ENCODE results near the gene SMKR1. TPM values are rescaled to one million over a fixed set of nuclear protein-coding genes. Genes with fewer than 3 reads are reported as not detected.

Gene SMKR1
- total and polyA plus RNA-seq, 2 of the 8 experiments (the other 6 are each of a cell fraction or from before 2014, with no cell fraction given), result 0.39 to 1.6 TPM

GRCh38 chr7:129494041-129494440 lies 8.3 kb upstream of the SMKR1 start:
- Histone ChIP-seq H3K14ac (ENCODE audit: insufficient read length) (no peak overlapping the region), H3K23ac (ENCODE audit: insufficient read length) (no peak overlapping the region), H4K91ac (replicated peaks; ENCODE audit: insufficient read length, low read length) (no peak overlapping the region), H4K8ac (ENCODE audit: extremely low read depth, insufficient read depth, low read length) (no peak overlapping the region), H2BK15ac (ENCODE audit: low read length) (no peak overlapping the region), H3K23me2 (ENCODE audit: low read depth, low read length) (no peaks in the 10 kb centered on the region), H3K4me1 (replicated peaks in 1 of 4; ENCODE audit: control insufficient read depth in 3 of 4, insufficient read depth in 4 of 4, low read length in 3 of 4) (no peaks in the 10 kb centered on the region), H3K4me3 (ENCODE audit: extremely low read depth in 1 of 4, insufficient read depth in 2 of 4, low read depth in 3 of 4, low read length in 4 of 4) (no peak overlapping the region), H3K4ac (replicated peaks; ENCODE audit: insufficient read length, low read depth, low read length) (no peak overlapping the region), H3K27ac (ENCODE audit: low read depth, low read length) (no peak overlapping the region), H3K79me2 (ENCODE audit: control insufficient read depth in 1 of 2, insufficient read depth in 2 of 2, low read length in 2 of 2) (no peaks in the 10 kb centered on the region), H2BK5ac (ENCODE audit: low read depth, low read length) (no peak overlapping the region), H3K4me2 (ENCODE audit: insufficient read depth in 1 of 2, low read depth in 2 of 2, low read length in 2 of 2) (no peak overlapping the region), H4K5ac (ENCODE audit: insufficient read length, low read depth, low read length) (no peak overlapping the region), H2BK12ac (ENCODE audit: low read depth, low read length) (no peak overlapping the region), H3K36me3 (ENCODE audit: control insufficient read depth in 2 of 4, insufficient read depth in 4 of 4, low read length in 3 of 4) (no peaks in the 10 kb centered on the region), H2BK20ac (ENCODE audit: low read length) (no peak overlapping the region), H4K20me1 (replicated peaks in 1 of 2; ENCODE audit: control insufficient read depth in 1 of 2, insufficient read depth in 2 of 2, low read length in 2 of 2) (no peaks in the 10 kb centered on the region), H2AK5ac (ENCODE audit: low read depth, low read length) (no peak overlapping the region), H3K79me1 (ENCODE audit: low read depth, low read length) (no peaks in the 10 kb centered on the region), H2BK120ac (replicated peaks; ENCODE audit: low read depth, low read length) (no peak overlapping the region), H2AFZ (ENCODE audit: low read length) (no peak overlapping the region), H3K27me3 (replicated peaks in 1 of 4; ENCODE audit: control insufficient read depth in 3 of 4, extremely low read depth in 1 of 4, insufficient read depth in 3 of 4, low read length in 3 of 4) (no peaks in the 10 kb centered on the region), H3K18ac (ENCODE audit: extremely low read depth, low read length) (no peak overlapping the region), H3K56ac (replicated peaks; ENCODE audit: insufficient read length, low read depth, low read length) (no peak overlapping the region), H3K9me3 (ENCODE audit: insufficient read depth in 2 of 2, low read depth in 1 of 2, low read length in 1 of 2) (no peaks in the 10 kb centered on the region), H3K9ac (replicated peaks in 1 of 4; ENCODE audit: extremely low read depth in 1 of 4, low read depth in 3 of 4, low read length in 3 of 4) (no peak overlapping the region)
- DNase-seq (ENCODE audit: low read depth in 1 of 2, low spot score in 2 of 2) (no peak), FAIRE-seq (no peak)
- WGBS, 2 experiments (ENCODE audit: extremely low coverage in 1 of 2, insufficient coverage in 1 of 2, insufficient read length in 1 of 2, insufficient replicate concordance in 2 of 2, low coverage in 1 of 2, low lambda C conversion rate in 2 of 2, missing lambda C conversion rate in 1 of 2), result 83% methylated on average over 5 of the region's 5 CpGs; no CpG with 5 or more reads in 1 of the 2 experiments
- TF ChIP-seq SP2 (IDR thresholded peaks at IDR 0.05; ENCODE audit: low read length) (no peak), CHD2 (IDR thresholded peaks at IDR 0.05; ENCODE audit: low read length) (no peak), RAD21 (IDR thresholded peaks at IDR 0.05 in 1 of 2, conservative IDR thresholded peaks at IDR 0.05 in 1 of 2; ENCODE audit: low read depth in 2 of 2, low read length in 2 of 2) (no peak), CREB1 (IDR thresholded peaks at IDR 0.05) (no peak), NRF1 (IDR thresholded peaks at IDR 0.05; ENCODE audit: low read depth, low read length) (no peak), CBX8 (IDR thresholded peaks at IDR 0.05; ENCODE audit: borderline replicate concordance, low read depth, low read length) (no peak), SP4 (IDR thresholded peaks at IDR 0.05; ENCODE audit: low read length) (no peak)
- CTCF ChIA-PET (ENCODE audit: partially characterized antibody), result interaction anchor here (0.6 to 1.5 kb wide), 15 partner anchors 9 to 276 kb away, joined by 3 to 6 read pairs (median 3); partner anchors contain the start of gene NRF1
- POLR2A ChIA-PET (ENCODE audit: partially characterized antibody), result interaction anchor here (1.5 kb wide), 1 partner anchor 60 kb away, joined by 5 read pairs; the partner anchor contains the start of gene STRIP2
